OCI-LY1 (cell line): ENCODE data around the gene RFX4.

ENCODE experiments used
- EZH2 ChIP-seq: fragments of 200-600 bp; sonication (generic), shearing (Covaris generic); IDR thresholded peaks from 2 replicates; pipeline ENCODE4 v1.8.0; 2017; ENCODE audit warnings: borderline replicate concordance, mixed run types, mild to moderate bottlenecking, antibody characterized with exemption, low read length, moderate library complexity, mixed read lengths
- TF ChIP-seq, protein P1 (sequence below): fragments of 200-600 bp; sonication (generic), shearing (Covaris generic); IDR thresholded peaks from 2 replicates; pipeline ENCODE4 v1.5.1; 2017; ENCODE audit warnings: mild to moderate bottlenecking, antibody characterized with exemption, low read length, moderate library complexity, mixed read lengths

DNA sequence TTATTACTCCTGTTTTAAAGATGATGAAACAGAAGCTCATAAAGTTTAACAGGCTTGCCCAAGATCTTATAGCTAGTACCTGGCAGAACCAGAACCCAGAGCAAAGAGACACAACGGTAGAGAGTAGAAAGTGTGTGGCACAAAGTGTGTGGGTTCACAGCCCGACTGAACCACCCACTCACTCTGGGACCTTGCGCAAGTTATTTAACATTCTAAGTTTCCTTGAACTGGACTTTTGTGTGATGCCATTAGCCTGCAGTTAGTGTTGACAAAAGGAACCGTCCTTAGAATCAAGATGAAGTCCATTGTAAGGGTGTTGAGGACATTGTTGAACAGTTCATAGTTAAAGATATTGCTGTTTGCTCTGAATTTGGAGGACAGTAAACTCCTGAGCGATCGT, 161.8 kb downstream of the RFX4 start:
- TF ChIP-seq, protein P1, sequence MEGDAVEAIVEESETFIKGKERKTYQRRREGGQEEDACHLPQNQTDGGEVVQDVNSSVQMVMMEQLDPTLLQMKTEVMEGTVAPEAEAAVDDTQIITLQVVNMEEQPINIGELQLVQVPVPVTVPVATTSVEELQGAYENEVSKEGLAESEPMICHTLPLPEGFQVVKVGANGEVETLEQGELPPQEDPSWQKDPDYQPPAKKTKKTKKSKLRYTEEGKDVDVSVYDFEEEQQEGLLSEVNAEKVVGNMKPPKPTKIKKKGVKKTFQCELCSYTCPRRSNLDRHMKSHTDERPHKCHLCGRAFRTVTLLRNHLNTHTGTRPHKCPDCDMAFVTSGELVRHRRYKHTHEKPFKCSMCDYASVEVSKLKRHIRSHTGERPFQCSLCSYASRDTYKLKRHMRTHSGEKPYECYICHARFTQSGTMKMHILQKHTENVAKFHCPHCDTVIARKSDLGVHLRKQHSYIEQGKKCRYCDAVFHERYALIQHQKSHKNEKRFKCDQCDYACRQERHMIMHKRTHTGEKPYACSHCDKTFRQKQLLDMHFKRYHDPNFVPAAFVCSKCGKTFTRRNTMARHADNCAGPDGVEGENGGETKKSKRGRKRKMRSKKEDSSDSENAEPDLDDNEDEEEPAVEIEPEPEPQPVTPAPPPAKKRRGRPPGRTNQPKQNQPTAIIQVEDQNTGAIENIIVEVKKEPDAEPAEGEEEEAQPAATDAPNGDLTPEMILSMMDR = no peak
- TF ChIP-seq EZH2 = no peak
